ENCODE results near the gene OR9Q1.

The OR9Q1 gene

GRCh38 chr11:58057481-58057880 lies 33.8 kb downstream of the OR9Q1 start:
- TF ChIP-seq CTCF (conservative IDR thresholded peaks at IDR 0.05; ENCODE audit: low read depth, low read length): no peak
- H3K4me3 ChIP-seq (ENCODE audit: low read depth, low read length): no peak overlapping the region
- DNase-seq (ENCODE audit: low read depth): no peak

- no peak for DNase-seq (ENCODE audit: low read depth)
- TF ChIP-seq CTCF (conservative IDR thresholded peaks at IDR 0.05; ENCODE audit: low read depth, low read length): no peak
Observed at GRCh38 chr11:58058276-58059006, 34.8 kb downstream of the OR9Q1 start.

GRCh38 chr11:58059007-58059350 lies 35.3 kb downstream of the OR9Q1 start:
- peak; percentile 71 for DNase-seq (ENCODE audit: low read depth)
- H3K4me3 ChIP-seq (ENCODE audit: low read depth, low read length): no peak overlapping the region
- TF ChIP-seq CTCF (conservative IDR thresholded peaks at IDR 0.05; ENCODE audit: low read depth, low read length): no peak

More at GRCh38 chr11:58058276-58059006, 34.8 kb downstream of the OR9Q1 start:
- H3K4me3 ChIP-seq (ENCODE audit: low read depth, low read length): no peak overlapping the region

GRCh38 chr11:58060535-58060934 lies 36.9 kb downstream of the OR9Q1 start:
- TF ChIP-seq CTCF (conservative IDR thresholded peaks at IDR 0.05; ENCODE audit: low read depth, low read length): no peak
- no peak for DNase-seq (ENCODE audit: low read depth)
- H3K4me3 ChIP-seq (ENCODE audit: low read depth, low read length): no peak overlapping the region

- H3K4me3 ChIP-seq (ENCODE audit: low read depth, low read length): no peak overlapping the region
- no peak for TF ChIP-seq CTCF (conservative IDR thresholded peaks at IDR 0.05; ENCODE audit: low read depth, low read length)
- no peak for DNase-seq (ENCODE audit: low read depth)
Observed at GRCh38 chr11:58060939-58061672, 37.4 kb downstream of the OR9Q1 start.

- DNase-seq (ENCODE audit: low read depth): no peak
- TF ChIP-seq CTCF (conservative IDR thresholded peaks at IDR 0.05; ENCODE audit: low read depth, low read length): no peak
Observed at GRCh38 chr11:58061813-58062212, 38.1 kb downstream of the OR9Q1 start.

More at GRCh38 chr11:58061813-58062212, 38.1 kb downstream of the OR9Q1 start:
- no peak overlapping the region for H3K4me3 ChIP-seq (ENCODE audit: low read depth, low read length)
